Testis (tissue), 3 donors: ENCODE measurements around the gene NUPR1. TPM values are rescaled to one million over a fixed set of nuclear protein-coding genes. Genes with fewer than 3 reads are reported as not detected.

Source experiments
- DNase-seq: peaks from one replicate; pipeline ENCODE4 v3.0.0-alpha.2; 2019
- H3K27ac ChIP-seq, 2 donors: fragments of 200-600 bp; sonication (generic); one replicate each; pipeline ENCODE4 v1.5.1; 2019
- H3K27me3 ChIP-seq: fragments of 200-600 bp; sonication (generic); one replicate; pipeline ENCODE4 v1.5.1; 2019
- H3K36me3 ChIP-seq: fragments of 200-600 bp; sonication (generic); one replicate; pipeline ENCODE4 v1.5.1; 2017; ENCODE audit warnings: low read depth; ENCODE audit errors: missing control alignments
- H3K4me1 ChIP-seq: fragments of 200-600 bp; sonication (generic); one replicate; pipeline ENCODE4 v1.5.1; 2019
- H3K4me3 ChIP-seq, 2 donors: fragments of 200-600 bp; sonication (generic); one replicate each; pipeline ENCODE4 v1.5.1; 2017 to 2019
- H3K9me3 ChIP-seq: fragments of 200-600 bp; sonication (generic); one replicate; pipeline ENCODE4 v1.5.1; 2017
- CTCF ChIP-seq, 3 experiments: fragments of 450-650 bp in 2 of 3; fragments of 200-600 bp in 1 of 3; sonication (generic) in 1 of 3; IDR thresholded peaks; one replicate each; pipeline ENCODE4 v1.5.1; 2016 to 2019; ENCODE audit warnings: antibody characterized with exemption in 3 of 3, mild to moderate bottlenecking in 2 of 3, moderate library complexity in 1 of 3
- POLR2A ChIP-seq: fragments of 450-650 bp; IDR thresholded peaks from one replicate; pipeline ENCODE4 v1.6.1; 2017; ENCODE audit warnings: antibody characterized with exemption, mild to moderate bottlenecking, moderate library complexity
- WGBS, 2 donors: methylation state at CpG; one replicate each; pipeline ENCODE4 v1.1.5; 2018; 5-methylcytosine and 5-hydroxymethylcytosine counted together
- intact Hi-C: fragments of 100-400 bp; cut with DNase I; formaldehyde crosslinking; loops from one replicate; pipeline ENCODE4 v1.15.1; 2023; ENCODE audit warnings: low total_unique reads
- polyA plus RNA-seq: library from polyadenylated mRNA; stranded (reverse); fragments of 350-450 nt; fragmentation: Illumina TruSeq; extraction: RNeasy Lipid Tissue Mini Kit (QIAGEN cat#74804); gene quantifications from one replicate; pipeline ENCODE4 v1.2.3, GENCODE V29; 2014; ENCODE audit warnings: low read depth, low replicate concordance; ENCODE audit not compliant: insufficient read depth
- total RNA-seq, 2 donors: library from RNA; depleted of rRNA; stranded (reverse); fragments of >200 nt; gene quantifications; one replicate each; pipeline ENCODE4 v1.2.3, GENCODE V29; 2016

The NUPR1 gene
- total and polyA plus RNA-seq, 3 donors from 2014 or later = 38.0 to 159 (median 46.6) TPM

DNA sequence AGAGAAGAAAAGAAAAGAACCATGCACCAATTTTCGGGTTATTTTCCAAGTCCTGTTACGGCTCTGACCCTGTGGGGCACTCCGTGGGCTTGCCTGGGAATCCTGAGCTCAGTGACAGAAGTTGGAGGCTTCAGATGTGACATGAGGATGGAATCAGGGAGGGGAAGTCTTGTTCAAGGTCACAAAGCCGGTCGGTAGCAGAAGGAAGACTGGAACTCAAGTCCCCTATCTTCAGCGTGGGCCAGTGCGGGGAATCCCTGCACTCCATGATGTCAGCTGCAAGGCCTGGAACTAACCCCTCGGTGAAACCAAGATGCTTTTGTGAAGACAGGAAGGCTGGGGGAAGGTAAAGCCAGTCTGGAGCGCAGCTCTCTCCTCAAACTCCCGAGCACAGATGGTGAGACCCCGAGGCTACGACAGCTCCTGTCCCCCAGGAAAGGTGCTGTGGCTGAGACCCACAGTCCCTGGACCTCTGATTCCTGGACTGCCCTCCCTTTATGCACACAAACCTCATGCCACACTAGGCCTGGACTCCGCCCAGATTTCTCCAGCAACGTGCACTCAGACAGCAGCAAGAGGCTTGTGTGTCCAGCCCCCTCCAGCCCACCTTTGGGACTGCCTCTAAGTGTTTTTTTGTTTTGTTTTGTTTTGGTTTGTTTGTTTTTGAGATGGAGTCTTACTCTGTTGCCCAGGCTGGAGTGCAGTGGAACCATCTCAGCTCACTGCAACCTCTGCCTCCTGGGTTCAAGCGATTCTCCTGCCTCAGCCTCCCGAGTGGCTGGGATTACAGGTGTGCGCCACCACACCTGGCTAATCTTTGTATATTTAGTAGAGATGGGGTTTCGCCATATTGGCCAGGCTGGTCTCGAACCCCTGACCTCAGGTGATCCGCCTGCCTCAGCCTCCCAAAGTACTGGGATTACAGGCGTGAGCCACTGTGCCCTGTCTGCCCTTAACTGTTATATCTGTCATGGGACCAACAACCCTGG, 26.7 kb downstream of the NUPR1 start:
- no peaks in the 10 kb centered on the region for H3K36me3 ChIP-seq
- no peak for DNase-seq
- H3K4me3 ChIP-seq = no peak overlapping the region
- H3K9me3 ChIP-seq = no peaks in the 10 kb centered on the region
- no peaks in the 10 kb centered on the region for H3K27me3 ChIP-seq
- WGBS, 2 donors = 82% methylated on average over 18 to 21 of the region's 21 CpGs
- H3K4me1 ChIP-seq = no peaks in the 10 kb centered on the region
- no peak overlapping the region for H3K27ac ChIP-seq
- TF ChIP-seq CTCF (IDR thresholded peaks at IDR 0.05) (no peak), POLR2A (no peak)
- intact Hi-C loops = no loop called here

DNA sequence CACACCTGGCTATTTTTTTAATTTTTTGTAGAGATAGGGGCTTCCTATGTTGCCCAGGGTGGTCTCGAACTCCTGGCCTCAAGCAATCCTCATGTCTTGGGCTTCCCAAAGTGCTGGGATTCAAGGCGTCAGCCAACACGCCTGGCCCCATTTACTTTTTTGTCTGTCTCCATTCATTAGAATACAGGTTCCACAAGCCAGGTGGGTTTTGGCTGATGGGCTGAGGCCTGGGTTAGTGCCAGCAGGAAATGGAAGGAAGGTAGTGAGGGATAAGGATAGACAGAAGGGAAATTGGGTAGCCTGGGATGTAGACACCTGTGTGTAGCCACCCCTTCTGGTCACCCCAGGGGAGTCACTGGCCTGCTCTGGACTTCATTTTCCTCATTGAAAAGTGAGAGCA, 27.7 kb downstream of the NUPR1 start:
- intact Hi-C loops = no loop called here
- Histone ChIP-seq H3K27me3 (no peaks in the 10 kb centered on the region), H3K4me3 (no peak overlapping the region), H3K36me3 (no peaks in the 10 kb centered on the region), H3K4me1 (no peaks in the 10 kb centered on the region), H3K9me3 (no peaks in the 10 kb centered on the region), H3K27ac (no peak overlapping the region)
- WGBS, 2 donors = 93 to 96% methylated on average over 3 of the region's 3 CpGs
- TF ChIP-seq CTCF (IDR thresholded peaks at IDR 0.05) (no peak), POLR2A (no peak)
- no peak for DNase-seq

- H3K9me3 ChIP-seq = no peaks in the 10 kb centered on the region
- no peak overlapping the region for H3K27ac ChIP-seq
- 83 to 86% methylated on average over 12 to 14 of the region's 14 CpGs for WGBS, 2 donors
- H3K36me3 ChIP-seq = no peaks in the 10 kb centered on the region
- intact Hi-C loops = no loop called here
- no peak for TF ChIP-seq CTCF (IDR thresholded peaks at IDR 0.05)
- no peak for TF ChIP-seq POLR2A
- no peak for DNase-seq
- no peaks in the 10 kb centered on the region for H3K4me1 ChIP-seq
- no peak overlapping the region for H3K4me3 ChIP-seq
- no peaks in the 10 kb centered on the region for H3K27me3 ChIP-seq
Observed at GRCh38 chr16:28505489-28506137, 33.2 kb downstream of the NUPR1 start.

- no peak for DNase-seq
Observed at GRCh38 chr16:28504707-28505404, 33.9 kb downstream of the NUPR1 start.

More at GRCh38 chr16:28504707-28505404, 33.9 kb downstream of the NUPR1 start:
- Histone ChIP-seq H3K27me3 (no peaks in the 10 kb centered on the region), H3K4me3 (no peak overlapping the region), H3K27ac (no peak overlapping the region), H3K9me3 (no peaks in the 10 kb centered on the region), H3K4me1 (no peaks in the 10 kb centered on the region), H3K36me3 (no peaks in the 10 kb centered on the region)
- no peak for TF ChIP-seq POLR2A
- TF ChIP-seq CTCF (IDR thresholded peaks at IDR 0.05) = no peak
- intact Hi-C loops = no loop called here
- 82% methylated on average over 2 to 8 of the region's 8 CpGs for WGBS, 2 donors
